Omental fat pad (tissue), 4 donors: ENCODE results near the gene HOXA1. TPM values are rescaled to one million over a fixed set of nuclear protein-coding genes. Genes with fewer than 3 reads are reported as not detected.
A peak's percentile ranks its signal among the peaks of the same experiment; 100 is the strongest.

Experiments
- ATAC-seq: fragments of 150-250 bp; one replicate; pipeline ENCODE4 v1.9.1; 2016; ENCODE audit warnings: mild to moderate bottlenecking, moderate library complexity; ENCODE audit not compliant: low FRiP score
- DNase-seq: peaks from one replicate; pipeline ENCODE4 v3.0.0-alpha.2; 2019; ENCODE audit warnings: low spot score
- CTCF ChIP-seq, 3 donors: fragments of 450-650 bp; IDR thresholded peaks; one replicate each; pipeline ENCODE4 v1.5.1; 2016 to 2017; ENCODE audit warnings: antibody characterized with exemption in 3 of 3, mild to moderate bottlenecking in 3 of 3, moderate library complexity in 2 of 3
- total RNA-seq, 4 donors: library from RNA; depleted of rRNA; stranded (reverse); fragments of >200 nt; gene quantifications; one replicate each; pipeline ENCODE4 v1.1.0, GENCODE V29; 2016

Gene HOXA1
- total RNA-seq, 4 donors from 2014 or later = 0.56 to 0.84 (median 0.77) TPM

- ATAC-seq (no peak), DNase-seq (peak; percentile 16)
- no peak for TF ChIP-seq CTCF (IDR thresholded peaks at IDR 0.05)
Measured at GRCh38 chr7:27138472-27138871, 42.7 kb upstream of the HOXA1 start.

- DNase-seq = no peak
Measured at GRCh38 chr7:27137640-27138315, 42.0 kb upstream of the HOXA1 start.

GRCh38 chr7:27134392-27134791 is 38.6 kb upstream of the HOXA1 start:
- peak; percentile 19 for DNase-seq
- ATAC-seq = peak; percentile 40
- no peak for TF ChIP-seq CTCF (IDR thresholded peaks at IDR 0.05)

More at GRCh38 chr7:27137640-27138315, 42.0 kb upstream of the HOXA1 start:
- ATAC-seq = no peak
- TF ChIP-seq CTCF (IDR thresholded peaks at IDR 0.05) = no peak

GRCh38 chr7:27133409-27134231 is 37.8 kb upstream of the HOXA1 start:
- no peak for ATAC-seq
- TF ChIP-seq CTCF (IDR thresholded peaks at IDR 0.05) = no peak
- peak; percentile 20 for DNase-seq

- DNase-seq (no peak), ATAC-seq (no peak)
- TF ChIP-seq CTCF (IDR thresholded peaks at IDR 0.05) = no peak
Measured at GRCh38 chr7:27132978-27133377, 37.2 kb upstream of the HOXA1 start.

GRCh38 chr7:27132214-27132613 is 36.4 kb upstream of the HOXA1 start:
- TF ChIP-seq CTCF (IDR thresholded peaks at IDR 0.05) = no peak
- ATAC-seq = no peak

More at GRCh38 chr7:27132214-27132613, 36.4 kb upstream of the HOXA1 start:
- no peak for DNase-seq
